GM21576 (cell line): ENCODE results near the gene CUZD1.
"Not testable (repeated sequence)": the region's sequence is repeated elsewhere in the genome, so short reads cannot be mapped to it uniquely, and the experiment has no call there.

ENCODE experiments used
- ATAC-seq: cut with Tn5 transposase; IDR thresholded peaks from one replicate; pipeline ENCODE4 v1.9.1; 2021; ENCODE audit warnings: mild to moderate bottlenecking, moderate library complexity; ENCODE audit not compliant: unreplicated experiment

Gene CUZD1

GRCh38 chr10:122845783-122846332 is at the start of gene CUZD1:
Gene CUZD1, minus strand, starts transcription at chr10:122845857. Its CDS starts 14 bp downstream, at chr10:122845843.
- no peak for ATAC-seq

GRCh38 chr10:122894261-122894944 is 48.7 kb upstream of the CUZD1 start:
- ATAC-seq, result no peak

- no peak for ATAC-seq
Observed at GRCh38 chr10:122884166-122884565, 38.5 kb upstream of the CUZD1 start.

- no peak for ATAC-seq
Observed at GRCh38 chr10:122882766-122883165, 37.1 kb upstream of the CUZD1 start.

GRCh38 chr10:122879339-122880273 is 33.9 kb upstream of the CUZD1 start, which contains the start of gene FAM24B:
Gene FAM24B, minus strand, starts transcription at chr10:122879581. Its CDS starts 29,066 bp downstream, at chr10:122850515.
- peak; percentile 81 for ATAC-seq

- ATAC-seq, result peak; percentile 20
Observed at GRCh38 chr10:122878799-122879338, 33.2 kb upstream of the CUZD1 start.

- no peak for ATAC-seq
Observed at GRCh38 chr10:122877264-122877663, 31.6 kb upstream of the CUZD1 start.

- ATAC-seq, result no peak
Observed at GRCh38 chr10:122876467-122876855, 30.8 kb upstream of the CUZD1 start.

- ATAC-seq, result no peak
Observed at GRCh38 chr10:122875843-122876466, 30.3 kb upstream of the CUZD1 start.

GRCh38 chr10:122871947-122872346 is 26.3 kb upstream of the CUZD1 start:
- ATAC-seq, result not testable (repeated sequence)

- ATAC-seq, result not testable (repeated sequence)
Observed at GRCh38 chr10:122868768-122869167, 23.1 kb upstream of the CUZD1 start.

- ATAC-seq, result not testable (repeated sequence)
Observed at GRCh38 chr10:122866757-122867482, 21.3 kb upstream of the CUZD1 start.

- ATAC-seq, result no peak
Observed at GRCh38 chr10:122864901-122865300, 19.2 kb upstream of the CUZD1 start.

- no peak for ATAC-seq
Observed at GRCh38 chr10:122864194-122864592, 18.5 kb upstream of the CUZD1 start.

- no peak for ATAC-seq
Observed at GRCh38 chr10:122863216-122864193, 17.8 kb upstream of the CUZD1 start.

- no peak for ATAC-seq
Observed at GRCh38 chr10:122861711-122862161, 16.1 kb upstream of the CUZD1 start.

- ATAC-seq, result no peak
Observed at GRCh38 chr10:122859527-122859926, 13.9 kb upstream of the CUZD1 start.

- not testable (repeated sequence) for ATAC-seq
Observed at GRCh38 chr10:122858042-122858441, 12.4 kb upstream of the CUZD1 start.

GRCh38 chr10:122856902-122857301 is 11.2 kb upstream of the CUZD1 start:
- ATAC-seq, result no peak
